HG02938 (cell line): ENCODE measurements around the gene PI3.

ENCODE experiments used
- ATAC-seq: cut with Tn5 transposase; IDR thresholded peaks from one replicate; pipeline ENCODE4 v1.9.1; 2021; ENCODE audit warnings: mild to moderate bottlenecking, moderate library complexity; ENCODE audit not compliant: unreplicated experiment

The PI3 gene

GRCh38 chr20:45183084-45183483 is 8.4 kb downstream of the PI3 start:
- ATAC-seq: no peak

GRCh38 chr20:45187693-45188092 is 13.0 kb downstream of the PI3 start:
- ATAC-seq: no peak

GRCh38 chr20:45189067-45189609 is 14.4 kb downstream of the PI3 start:
- no peak for ATAC-seq

GRCh38 chr20:45189861-45190260 is 15.2 kb downstream of the PI3 start:
- ATAC-seq: no peak

- ATAC-seq: no peak
Measured at GRCh38 chr20:45191926-45192325, 17.2 kb downstream of the PI3 start.

GRCh38 chr20:45193331-45193730 is 18.6 kb downstream of the PI3 start:
- no peak for ATAC-seq

GRCh38 chr20:45206725-45207124 is 32.0 kb downstream of the PI3 start, which contains the start of gene SEMG1:
Gene SEMG1, plus strand, starts transcription at chr20:45207033. Its CDS starts 21 bp downstream, at chr20:45207054.
- no peak for ATAC-seq

GRCh38 chr20:45209924-45210323 is 35.2 kb downstream of the PI3 start:
- no peak for ATAC-seq

GRCh38 chr20:45211569-45212474 is 37.1 kb downstream of the PI3 start:
- ATAC-seq: no peak

- no peak for ATAC-seq
Measured at GRCh38 chr20:45212836-45213235, 38.1 kb downstream of the PI3 start.

- ATAC-seq: no peak
Measured at GRCh38 chr20:45218124-45218523, 43.4 kb downstream of the PI3 start.

GRCh38 chr20:45218636-45219035 is 43.9 kb downstream of the PI3 start:
- ATAC-seq: no peak

- ATAC-seq: no peak
Measured at GRCh38 chr20:45221076-45221475, 46.4 kb downstream of the PI3 start, which contains the start of gene SEMG2. Gene SEMG2, plus strand, starts transcription at chr20:45221373. Its CDS starts 17 bp downstream, at chr20:45221390.

GRCh38 chr20:45223136-45223535 is 48.4 kb downstream of the PI3 start:
- no peak for ATAC-seq
